AG04450 (cell line): Measurements from ENCODE around the gene POU2AF3. TPM values are rescaled to one million over a fixed set of nuclear protein-coding genes. Genes with fewer than 3 reads are reported as not detected.

ENCODE experiments used
- CTCF ChIA-PET: fragments of 300-600, 350-600 bp; formaldehyde crosslinking; extraction: SDS; loops from one replicate; lab custom pipeline; 2022; ENCODE audit warnings: antibody characterized with exemption, inconsistent platforms; lab: Charles Lee
- POLR2A ChIA-PET: fragments of 350-600 bp; formaldehyde crosslinking; extraction: SDS; loops from one replicate; lab custom pipeline; 2021; ENCODE audit warnings: antibody characterized with exemption, inconsistent platforms; lab: Yijun Ruan, JAX
- DNase-seq: peaks from one replicate; pipeline ENCODE4 v3.0.0-alpha.2; 2011; ENCODE audit warnings: low read depth, low spot score
- H3K27ac ChIP-seq: one replicate; pipeline ENCODE4 v1.5.1; 2012; ENCODE audit warnings: low read depth, low read length, control low read depth
- H3K27me3 ChIP-seq: one replicate; pipeline ENCODE4 v1.6.0; 2012; ENCODE audit warnings: low read length; ENCODE audit not compliant: control insufficient read depth, insufficient read depth
- H3K4me3 ChIP-seq: 2 replicates; pipeline ENCODE4 v1.5.1; 2011; ENCODE audit warnings: mild to moderate bottlenecking, low read depth, low read length, control low read depth
- H3K9me3 ChIP-seq: 2 replicates; pipeline ENCODE4 v1.5.1; 2012; ENCODE audit warnings: low read length; ENCODE audit not compliant: control insufficient read depth, insufficient read depth
- polyA plus RNA-seq: library from polyadenylated mRNA; depleted of rRNA; stranded (reverse); fragments of >200 nt; gene quantifications from 2 replicates; pipeline ENCODE4 v1.2.3, GENCODE V29; 2011
- TF ChIP-seq, protein P1 (sequence below): IDR thresholded peaks from 2 replicates; pipeline ENCODE4 v1.5.1; 2011; ENCODE audit warnings: low read depth, low read length, control low read depth, inconsistent platforms

POU2AF3 gene
- polyA plus RNA-seq, 1 experiment = not detected

GRCh38 chr11:111353776-111354600 lies 55.6 kb downstream of the POU2AF3 start:
- no peak overlapping the region for H3K27ac ChIP-seq
- CTCF ChIA-PET = interaction anchor here (1.0 kb wide), 1 partner anchor 9 kb away, joined by 3 read pairs; no protein-coding TSS in a partner anchor

DNA sequence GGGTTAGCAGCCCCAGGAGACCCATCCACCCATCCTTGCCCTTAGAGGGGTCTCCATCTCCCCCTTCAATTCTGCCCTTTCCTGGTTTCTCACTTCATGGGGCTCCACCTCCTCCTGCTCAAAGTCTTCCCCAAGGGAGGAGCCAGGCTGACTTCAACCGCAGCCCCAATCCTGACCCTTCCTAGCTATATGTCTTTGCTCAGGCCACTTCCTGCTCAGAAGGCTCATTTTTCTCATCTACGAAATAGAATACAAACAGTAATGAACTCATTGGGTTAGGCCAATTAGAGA lies 56.2 kb downstream of the POU2AF3 start:
- ChIA-PET POLR2A (no interaction called here), CTCF (interaction anchor here (1.0 kb wide), 1 partner anchor 9 kb away, joined by 3 read pairs; no protein-coding TSS in a partner anchor)
- peaks cover 3% of the 10 kb centered on the region for H3K27me3 ChIP-seq
- peaks cover 3% of the 10 kb centered on the region; the same call in 1 of the 2 replicates for H3K9me3 ChIP-seq
- no peak overlapping the region for H3K27ac ChIP-seq
- no peak for DNase-seq
- TF ChIP-seq, protein P1, sequence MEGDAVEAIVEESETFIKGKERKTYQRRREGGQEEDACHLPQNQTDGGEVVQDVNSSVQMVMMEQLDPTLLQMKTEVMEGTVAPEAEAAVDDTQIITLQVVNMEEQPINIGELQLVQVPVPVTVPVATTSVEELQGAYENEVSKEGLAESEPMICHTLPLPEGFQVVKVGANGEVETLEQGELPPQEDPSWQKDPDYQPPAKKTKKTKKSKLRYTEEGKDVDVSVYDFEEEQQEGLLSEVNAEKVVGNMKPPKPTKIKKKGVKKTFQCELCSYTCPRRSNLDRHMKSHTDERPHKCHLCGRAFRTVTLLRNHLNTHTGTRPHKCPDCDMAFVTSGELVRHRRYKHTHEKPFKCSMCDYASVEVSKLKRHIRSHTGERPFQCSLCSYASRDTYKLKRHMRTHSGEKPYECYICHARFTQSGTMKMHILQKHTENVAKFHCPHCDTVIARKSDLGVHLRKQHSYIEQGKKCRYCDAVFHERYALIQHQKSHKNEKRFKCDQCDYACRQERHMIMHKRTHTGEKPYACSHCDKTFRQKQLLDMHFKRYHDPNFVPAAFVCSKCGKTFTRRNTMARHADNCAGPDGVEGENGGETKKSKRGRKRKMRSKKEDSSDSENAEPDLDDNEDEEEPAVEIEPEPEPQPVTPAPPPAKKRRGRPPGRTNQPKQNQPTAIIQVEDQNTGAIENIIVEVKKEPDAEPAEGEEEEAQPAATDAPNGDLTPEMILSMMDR = no peak
- H3K4me3 ChIP-seq = no peak overlapping the region

More at GRCh38 chr11:111353776-111354600, 55.6 kb downstream of the POU2AF3 start:
- POLR2A ChIA-PET = no interaction called here
- no peak overlapping the region for H3K4me3 ChIP-seq
- TF ChIP-seq, protein P1 = no peak
- no peak for DNase-seq
- H3K27me3 ChIP-seq = peaks cover 3% of the 10 kb centered on the region
- H3K9me3 ChIP-seq = peaks cover 3% of the 10 kb centered on the region; the same call in 1 of the 2 replicates

GRCh38 chr11:111355101-111355500 lies 56.8 kb downstream of the POU2AF3 start:
- CTCF ChIA-PET = no interaction called here

GRCh38 chr11:111355956-111356659 lies 57.8 kb downstream of the POU2AF3 start:
- Histone ChIP-seq H3K9me3 (peaks cover 3% of the 10 kb centered on the region; the same call in 1 of the 2 replicates), H3K4me3 (no peak overlapping the region), H3K27ac (no peak overlapping the region), H3K27me3 (peaks cover 3% of the 10 kb centered on the region)
- ChIA-PET POLR2A (no interaction called here), CTCF (no interaction called here)
- no peak for DNase-seq
- TF ChIP-seq, protein P1 = no peak

More at GRCh38 chr11:111355101-111355500, 56.8 kb downstream of the POU2AF3 start:
- no peak for DNase-seq
- H3K27ac ChIP-seq = no peak overlapping the region
- TF ChIP-seq, protein P1 = no peak
- H3K9me3 ChIP-seq = peaks cover 3% of the 10 kb centered on the region; the same call in 1 of the 2 replicates
- POLR2A ChIA-PET = no interaction called here
- no peak overlapping the region for H3K4me3 ChIP-seq
- peaks cover 3% of the 10 kb centered on the region for H3K27me3 ChIP-seq

GRCh38 chr11:111356660-111357048 lies 58.3 kb downstream of the POU2AF3 start:
- peaks cover 3% of the 10 kb centered on the region for H3K27me3 ChIP-seq
- no peak for DNase-seq
- TF ChIP-seq, protein P1 = no peak
- POLR2A ChIA-PET = no interaction called here
- no peak overlapping the region for H3K27ac ChIP-seq
- H3K9me3 ChIP-seq = peaks cover 3% of the 10 kb centered on the region; the same call in 1 of the 2 replicates
- no peak overlapping the region for H3K4me3 ChIP-seq
- CTCF ChIA-PET = interaction anchor here (0.7 kb wide), 1 partner anchor 1169 kb away, joined by 3 read pairs; no protein-coding TSS in a partner anchor
